Nephron (organoid): Measurements from ENCODE around the gene PTPRN2.

Experiments used
- H3K27ac Mint-ChIP-seq, 3 experiments: 2 replicates each; pipeline ENCODE4 v1.8.0; 2020; ENCODE audit warnings: mixed read lengths in 3 of 3, mild to moderate bottlenecking in 2 of 3, moderate library complexity in 1 of 3
- H3K27me3 Mint-ChIP-seq: 2 replicates; pipeline ENCODE4 v1.8.0; 2021; ENCODE audit warnings: low read depth, mild to moderate bottlenecking, moderate library complexity, mixed read lengths
- H3K36me3 Mint-ChIP-seq: 2 replicates; pipeline ENCODE4 v1.8.0; 2020; ENCODE audit warnings: low read depth, mixed read lengths
- H3K4me1 Mint-ChIP-seq: 2 replicates; pipeline ENCODE4 v1.8.0; 2020; ENCODE audit warnings: mixed read lengths
- H3K4me3 Mint-ChIP-seq, 3 experiments: 2 replicates each; pipeline ENCODE4 v1.8.0; 2020; ENCODE audit warnings: mild to moderate bottlenecking in 3 of 3, mixed read lengths in 3 of 3, moderate library complexity in 2 of 3
- H3K9me3 Mint-ChIP-seq: 2 replicates; pipeline ENCODE4 v1.8.0; 2020; ENCODE audit warnings: mixed read lengths
- CTCF ChIP-seq, 3 experiments: fragments of 200-600 bp; sonication (generic); IDR thresholded peaks; one replicate each; pipeline ENCODE4 v1.5.0; 2021; ENCODE audit warnings: antibody characterized with exemption in 3 of 3; ENCODE audit not compliant: unreplicated experiment in 3 of 3

PTPRN2 gene

GRCh38 chr7:158241919-158242318, 345.7 kb downstream of the PTPRN2 start:
- Mint-ChIP-seq H3K4me1 (no peaks in the 10 kb centered on the region), H3K27ac (no peak overlapping the region), H3K4me3 (no peak overlapping the region), H3K27me3 (peaks cover 6% of the 10 kb centered on the region), H3K36me3 (no peaks in the 10 kb centered on the region), H3K9me3 (peaks cover 2% of the 10 kb centered on the region)
- no peak for TF ChIP-seq CTCF (IDR thresholded peaks at IDR 0.05; ENCODE audit: unreplicated experiment in 3 of 3)

- H3K4me3 Mint-ChIP-seq: no peak overlapping the region
- H3K4me1 Mint-ChIP-seq: no peaks in the 10 kb centered on the region
- H3K9me3 Mint-ChIP-seq: peaks cover 2% of the 10 kb centered on the region
- no peak overlapping the region for H3K27ac Mint-ChIP-seq
- TF ChIP-seq CTCF (IDR thresholded peaks at IDR 0.05; ENCODE audit: unreplicated experiment in 3 of 3): no peak
- H3K36me3 Mint-ChIP-seq: no peaks in the 10 kb centered on the region
- H3K27me3 Mint-ChIP-seq: peaks cover 6% of the 10 kb centered on the region
Observed at GRCh38 chr7:158240801-158241200, 346.8 kb downstream of the PTPRN2 start.

GRCh38 chr7:158239290-158239981, 348.2 kb downstream of the PTPRN2 start:
- peaks cover 6% of the 10 kb centered on the region for H3K27me3 Mint-ChIP-seq
- no peak overlapping the region for H3K27ac Mint-ChIP-seq
- H3K4me1 Mint-ChIP-seq: no peaks in the 10 kb centered on the region
- H3K9me3 Mint-ChIP-seq: peaks cover 10% of the 10 kb centered on the region
- no peaks in the 10 kb centered on the region for H3K36me3 Mint-ChIP-seq
- H3K4me3 Mint-ChIP-seq: no peak overlapping the region
- TF ChIP-seq CTCF (IDR thresholded peaks at IDR 0.05; ENCODE audit: unreplicated experiment in 3 of 3): no peak

GRCh38 chr7:158238616-158239289, 348.9 kb downstream of the PTPRN2 start:
- H3K9me3 Mint-ChIP-seq: peaks cover 13% of the 10 kb centered on the region
- no peak overlapping the region for H3K27ac Mint-ChIP-seq
- no peaks in the 10 kb centered on the region for H3K36me3 Mint-ChIP-seq
- H3K27me3 Mint-ChIP-seq: peaks cover 6% of the 10 kb centered on the region
- no peak overlapping the region for H3K4me3 Mint-ChIP-seq
- TF ChIP-seq CTCF (IDR thresholded peaks at IDR 0.05; ENCODE audit: unreplicated experiment in 3 of 3): no peak
- no peaks in the 10 kb centered on the region for H3K4me1 Mint-ChIP-seq

GRCh38 chr7:158237672-158238335, 349.8 kb downstream of the PTPRN2 start:
- no peak for TF ChIP-seq CTCF (IDR thresholded peaks at IDR 0.05; ENCODE audit: unreplicated experiment in 3 of 3)
- H3K27me3 Mint-ChIP-seq: peaks cover 6% of the 10 kb centered on the region
- no peak overlapping the region for H3K27ac Mint-ChIP-seq
- H3K36me3 Mint-ChIP-seq: no peaks in the 10 kb centered on the region
- no peak overlapping the region for H3K4me3 Mint-ChIP-seq
- no peaks in the 10 kb centered on the region for H3K4me1 Mint-ChIP-seq
- peaks cover 14% of the 10 kb centered on the region for H3K9me3 Mint-ChIP-seq
